HUES64 (cell line): ENCODE measurements around the gene LMO7.
A peak's percentile ranks its signal among the peaks of the same experiment; 100 is the strongest.
"Not testable (repeated sequence)": the region's sequence is repeated elsewhere in the genome, so short reads cannot be mapped to it uniquely, and the experiment has no call there.

ENCODE experiments used
- H3K27ac ChIP-seq: 2 replicates; pipeline ENCODE4 v1.7.0; 2013; ENCODE audit warnings: low read depth, low read length, inconsistent platforms
- H3K27me3 ChIP-seq: 2 replicates; pipeline ENCODE4 v1.6.1; 2013; ENCODE audit warnings: mild to moderate bottlenecking, low read length; ENCODE audit not compliant: insufficient read depth
- H3K36me3 ChIP-seq: 2 replicates; pipeline ENCODE4 v1.6.1; 2013; ENCODE audit warnings: mild to moderate bottlenecking, low read length; ENCODE audit not compliant: insufficient read depth
- H3K4me1 ChIP-seq: 2 replicates; pipeline ENCODE4 v1.6.1; 2013; ENCODE audit warnings: mild to moderate bottlenecking, low read length, moderate library complexity; ENCODE audit not compliant: insufficient read depth
- H3K4me3 ChIP-seq: 2 replicates; pipeline ENCODE4 v1.5.1; 2013; ENCODE audit warnings: mild to moderate bottlenecking, low read length, moderate library complexity
- H3K9ac ChIP-seq: 2 replicates; pipeline ENCODE4 v1.6.1; 2013; ENCODE audit warnings: mild to moderate bottlenecking, low read depth, low read length
- H3K9me3 ChIP-seq: 2 replicates; pipeline ENCODE4 v1.6.1; 2013; ENCODE audit warnings: low read depth, low read length; ENCODE audit not compliant: insufficient read depth
- WGBS: fragments of 150-250, 120-280 bp; methylation state at CpG from one replicate; pipeline ENCODE4 v1.1.7; 2013; ENCODE audit warnings: missing lambda C conversion rate; 5-methylcytosine and 5-hydroxymethylcytosine counted together

Gene LMO7

GRCh38 chr13:75675421-75675820 lies 39.3 kb downstream of the LMO7 start:
- Histone ChIP-seq H3K9me3 (no peaks in the 10 kb centered on the region), H3K9ac (no peak overlapping the region), H3K4me1 (peaks cover 14% of the 10 kb centered on the region), H3K27me3 (no peaks in the 10 kb centered on the region), H3K36me3 (no peaks in the 10 kb centered on the region), H3K4me3 (no peak overlapping the region), H3K27ac (no peak overlapping the region)

- peaks cover 19% of the 10 kb centered on the region for H3K4me1 ChIP-seq
- H3K27ac ChIP-seq = no peak overlapping the region
- no peak overlapping the region for H3K4me3 ChIP-seq
- H3K27me3 ChIP-seq = no peaks in the 10 kb centered on the region
- no peak overlapping the region for H3K9ac ChIP-seq
- H3K9me3 ChIP-seq = no peaks in the 10 kb centered on the region
- WGBS = 91% methylated on average over 1 of the region's 1 CpG
- H3K36me3 ChIP-seq = no peaks in the 10 kb centered on the region
Measured at GRCh38 chr13:75679459-75679858, 43.3 kb downstream of the LMO7 start.

- not testable (repeated sequence) for H3K9me3 ChIP-seq, H3K9ac ChIP-seq, H3K27me3 ChIP-seq, H3K4me3 ChIP-seq, H3K27ac ChIP-seq, H3K36me3 ChIP-seq
- WGBS = 93% methylated on average over 2 of the region's 2 CpGs
- H3K4me1 ChIP-seq = peaks cover 27% of the 10 kb centered on the region
Measured at GRCh38 chr13:75680251-75680650, 44.1 kb downstream of the LMO7 start.

GRCh38 chr13:75682326-75682725 lies 46.2 kb downstream of the LMO7 start:
- Histone ChIP-seq H3K27ac (no peak overlapping the region), H3K4me3 (no peak overlapping the region), H3K4me1 (peaks cover 18% of the 10 kb centered on the region), H3K27me3 (no peaks in the 10 kb centered on the region), H3K9me3 (no peaks in the 10 kb centered on the region), H3K9ac (no peak overlapping the region), H3K36me3 (no peaks in the 10 kb centered on the region)
- WGBS = 88% methylated on average over 1 of the region's 1 CpG

- WGBS = 61% methylated on average over 2 of the region's 2 CpGs
- Histone ChIP-seq H3K4me3 (no peak overlapping the region), H3K36me3 (no peaks in the 10 kb centered on the region), H3K4me1 (peaks cover 18% of the 10 kb centered on the region), H3K9me3 (no peaks in the 10 kb centered on the region), H3K27me3 (no peaks in the 10 kb centered on the region), H3K27ac (peak overlapping the region; percentile 42), H3K9ac (peak overlapping the region; percentile 34; the same call in 1 of the 2 replicates)
Measured at GRCh38 chr13:75685239-75685697, 49.1 kb downstream of the LMO7 start.

- H3K9ac ChIP-seq = no peak overlapping the region
- peaks cover 18% of the 10 kb centered on the region for H3K4me1 ChIP-seq
- H3K27me3 ChIP-seq = no peaks in the 10 kb centered on the region
- no peaks in the 10 kb centered on the region for H3K36me3 ChIP-seq
- H3K27ac ChIP-seq = no peak overlapping the region
- H3K9me3 ChIP-seq = no peaks in the 10 kb centered on the region
- H3K4me3 ChIP-seq = no peak overlapping the region
Measured at GRCh38 chr13:75687150-75687763, 51.1 kb downstream of the LMO7 start.

- 83% methylated on average over 5 of the region's 5 CpGs for WGBS
- Histone ChIP-seq H3K9ac (no peak overlapping the region), H3K27ac (no peak overlapping the region), H3K4me3 (no peak overlapping the region), H3K36me3 (no peaks in the 10 kb centered on the region), H3K4me1 (peaks cover 11% of the 10 kb centered on the region), H3K27me3 (no peaks in the 10 kb centered on the region), H3K9me3 (no peaks in the 10 kb centered on the region)
Measured at GRCh38 chr13:75689686-75690085, 53.6 kb downstream of the LMO7 start.

- Histone ChIP-seq H3K36me3 (no peaks in the 10 kb centered on the region), H3K4me3 (no peak overlapping the region), H3K4me1 (peaks cover 1% of the 10 kb centered on the region), H3K27me3 (no peaks in the 10 kb centered on the region), H3K9me3 (no peaks in the 10 kb centered on the region), H3K27ac (no peak overlapping the region), H3K9ac (no peak overlapping the region)
- WGBS = 75% methylated on average over 1 of the region's 1 CpG
Measured at GRCh38 chr13:75690607-75691006, 54.5 kb downstream of the LMO7 start.

- H3K9ac ChIP-seq = no peak overlapping the region
Measured at GRCh38 chr13:75691183-75691582, 55.1 kb downstream of the LMO7 start.

GRCh38 chr13:75693227-75693626 lies 57.1 kb downstream of the LMO7 start:
- Histone ChIP-seq H3K4me1 (no peaks in the 10 kb centered on the region; the same call in 1 of the 2 replicates), H3K27ac (no peak overlapping the region), H3K4me3 (no peak overlapping the region), H3K36me3 (no peaks in the 10 kb centered on the region), H3K9ac (no peak overlapping the region), H3K9me3 (no peaks in the 10 kb centered on the region), H3K27me3 (no peaks in the 10 kb centered on the region)
- 100% methylated on average over 1 of the region's 2 CpGs for WGBS

More at GRCh38 chr13:75691183-75691582, 55.1 kb downstream of the LMO7 start:
- no peak overlapping the region for H3K27ac ChIP-seq
- WGBS = 83% methylated on average over 1 of the region's 1 CpG
- H3K9me3 ChIP-seq = no peaks in the 10 kb centered on the region
- H3K27me3 ChIP-seq = no peaks in the 10 kb centered on the region
- H3K36me3 ChIP-seq = no peaks in the 10 kb centered on the region
- H3K4me1 ChIP-seq = no peaks in the 10 kb centered on the region; the same call in 1 of the 2 replicates
- no peak overlapping the region for H3K4me3 ChIP-seq

GRCh38 chr13:75694722-75695121 lies 58.6 kb downstream of the LMO7 start:
- WGBS = 86% methylated on average over 8 of the region's 8 CpGs
- no peaks in the 10 kb centered on the region; the same call in 1 of the 2 replicates for H3K4me1 ChIP-seq
- no peak overlapping the region for H3K9ac ChIP-seq
- no peaks in the 10 kb centered on the region for H3K27me3 ChIP-seq
- no peak overlapping the region for H3K4me3 ChIP-seq
- 0 out of 2 replicates have a peak, but pooled peaks cover 2% of the 10 kb centered on the region for H3K36me3 ChIP-seq
- peaks cover 10% of the 10 kb centered on the region for H3K9me3 ChIP-seq
- no peak overlapping the region for H3K27ac ChIP-seq

- not testable (repeated sequence) for H3K4me3 ChIP-seq, H3K36me3 ChIP-seq, H3K27ac ChIP-seq, H3K9ac ChIP-seq, H3K4me1 ChIP-seq, H3K27me3 ChIP-seq
- peaks cover 13% of the 10 kb centered on the region for H3K9me3 ChIP-seq
- 60% methylated on average over 8 of the region's 8 CpGs for WGBS
Measured at GRCh38 chr13:75695908-75696307, 59.8 kb downstream of the LMO7 start.
